Liver (tissue), 9 donors: ENCODE data around the gene PAPPA. TPM values are rescaled to one million over a fixed set of nuclear protein-coding genes. Genes with fewer than 3 reads are reported as not detected.

Experiments
- DNase-seq: peaks from one replicate; pipeline ENCODE4 v3.0.0-alpha.2; 2017; ENCODE audit warnings: low spot score
- H3K27ac ChIP-seq, 2 donors: one replicate each; pipeline ENCODE4 v1.7.0; 2013; ENCODE audit warnings: inconsistent platforms in 2 of 2, low read length in 2 of 2, control low read depth in 1 of 2, low read depth in 1 of 2, mild to moderate bottlenecking in 1 of 2
- H3K27me3 ChIP-seq, 4 donors: one replicate each; pipeline versions ENCODE4 v1.6.1 to v1.7.0; 2013; ENCODE audit warnings: low read length in 3 of 4, inconsistent platforms in 1 of 4, mild to moderate bottlenecking in 1 of 4, moderate library complexity in 1 of 4; ENCODE audit not compliant: control insufficient read depth in 4 of 4, insufficient read depth in 4 of 4
- H3K36me3 ChIP-seq, 4 donors: one replicate each; pipeline versions ENCODE4 v1.6.1 to v1.7.0; 2013; ENCODE audit warnings: low read length in 3 of 4, mild to moderate bottlenecking in 3 of 4, low read depth in 1 of 4, moderate library complexity in 1 of 4; ENCODE audit not compliant: control insufficient read depth in 4 of 4, insufficient read depth in 3 of 4
- H3K4me1 ChIP-seq, 4 donors: one replicate each; pipeline versions ENCODE4 v1.6.1 to v1.7.0; 2013; ENCODE audit warnings: low read length in 3 of 4, mild to moderate bottlenecking in 3 of 4, moderate library complexity in 1 of 4; ENCODE audit not compliant: control insufficient read depth in 4 of 4, insufficient read depth in 4 of 4
- H3K4me3 ChIP-seq, 3 donors: one replicate each; pipeline versions ENCODE4 v1.6.1 to v1.7.0; 2013; ENCODE audit warnings: low read length in 3 of 3, control low read depth in 1 of 3, low read depth in 1 of 3, mild to moderate bottlenecking in 1 of 3
- H3K9ac ChIP-seq, 2 donors: one replicate each; pipeline ENCODE4 v1.7.0; 2013; ENCODE audit warnings: low read length in 2 of 2, mild to moderate bottlenecking in 2 of 2, moderate library complexity in 2 of 2, control low read depth in 1 of 2, low read depth in 1 of 2
- H3K9me3 ChIP-seq, 4 donors: one replicate each; pipeline versions ENCODE4 v1.6.1 to v1.7.0; 2013; ENCODE audit warnings: low read length in 3 of 4; ENCODE audit not compliant: control insufficient read depth in 4 of 4
- ATF3 ChIP-seq: IDR thresholded peaks from 2 replicates; pipeline ENCODE4 v1.6.1; 2016; ENCODE audit warnings: antibody characterized with exemption
- CTCF ChIP-seq: fragments of 150-350 bp; IDR thresholded peaks from 2 replicates; pipeline ENCODE4 v1.5.1; 2017; ENCODE audit warnings: improper control_type of control experiment, low read depth, low read length; ENCODE audit not compliant: missing input control
- EGR1 ChIP-seq, 2 donors: IDR thresholded peaks; 2 replicates each; pipeline ENCODE4 v1.6.1; 2016 to 2018; ENCODE audit warnings: antibody characterized with exemption in 2 of 2, low read depth in 2 of 2
- FOXA1 ChIP-seq: IDR thresholded peaks from 2 replicates; pipeline ENCODE4 v1.6.1; 2016; ENCODE audit warnings: antibody characterized with exemption
- FOXA2 ChIP-seq: IDR thresholded peaks from 2 replicates; pipeline ENCODE4 v1.6.1; 2016; ENCODE audit warnings: antibody characterized with exemption
- GABPA ChIP-seq, 2 donors: IDR thresholded peaks in 1 of 2; conservative IDR thresholded peaks in 1 of 2; 2 replicates each; pipeline ENCODE4 v1.6.1; 2016; ENCODE audit warnings: antibody characterized with exemption in 2 of 2, mild to moderate bottlenecking in 1 of 2, moderate library complexity in 1 of 2
- HNF4A ChIP-seq, 2 donors: conservative IDR thresholded peaks; 2 replicates each; pipeline ENCODE4 v1.6.1; 2016; ENCODE audit warnings: antibody characterized with exemption in 2 of 2, mild to moderate bottlenecking in 2 of 2
- HNF4G ChIP-seq: IDR thresholded peaks from 2 replicates; pipeline ENCODE4 v1.6.1; 2016; ENCODE audit warnings: antibody characterized with exemption
- MAX ChIP-seq: IDR thresholded peaks from 2 replicates; pipeline ENCODE4 v1.6.1; 2016; ENCODE audit warnings: antibody characterized with exemption
- NR2F2 ChIP-seq: IDR thresholded peaks from 2 replicates; pipeline ENCODE4 v1.6.1; 2016; ENCODE audit warnings: antibody characterized with exemption
- RAD21 ChIP-seq, 2 donors: IDR thresholded peaks; 2 replicates each; pipeline ENCODE4 v1.6.1; 2016; ENCODE audit warnings: antibody characterized with exemption in 2 of 2, mild to moderate bottlenecking in 2 of 2
- RXRA ChIP-seq, 2 donors: IDR thresholded peaks; 2 replicates each; pipeline ENCODE4 v1.6.1; 2017 to 2018; ENCODE audit warnings: antibody characterized with exemption in 2 of 2, mild to moderate bottlenecking in 1 of 2
- SP1 ChIP-seq: IDR thresholded peaks from 2 replicates; pipeline ENCODE4 v1.6.1; 2018; ENCODE audit warnings: antibody characterized with exemption, mild to moderate bottlenecking
- TAF1 ChIP-seq: conservative IDR thresholded peaks from 2 replicates; pipeline ENCODE4 v1.6.1; 2016; ENCODE audit warnings: antibody characterized with exemption, mild to moderate bottlenecking
- YY1 ChIP-seq: IDR thresholded peaks from 2 replicates; pipeline ENCODE4 v1.6.1; 2016; ENCODE audit warnings: antibody characterized with exemption, mild to moderate bottlenecking
- ZBTB33 ChIP-seq: IDR thresholded peaks from 2 replicates; pipeline ENCODE4 v1.6.1; 2016; ENCODE audit warnings: antibody characterized with exemption
- WGBS: extraction: QIAGEN DNeasy Blood & Tissue Kit; methylation state at CpG from one replicate; pipeline ENCODE4 v1.1.7; 2013; 5-methylcytosine and 5-hydroxymethylcytosine counted together
- polyA plus RNA-seq, 2 donors: library from polyadenylated mRNA; stranded (reverse) in 1 of 2; unstranded in 1 of 2; fragments of 200-250 nt in 1 of 2; fragments of >200 nt in 1 of 2; fragmentation: Nextera tagmentation in 1 of 2; extraction: Ambion mirVana in 1 of 2; gene quantifications; one replicate each; pipeline versions ENCODE4 v1.2.1 to v1.2.3, GENCODE V29; 2013 to 2015
- total RNA-seq, 2 donors: library from RNA; depleted of rRNA; stranded (reverse); fragments of >200 nt; gene quantifications; one replicate each; pipeline ENCODE4 v1.2.3, GENCODE V29; 2014
- donor health status: healthy.
- donor health status: healthy.
- donor health status: healthy.
- donor health status: healthy.
- donor health status: healthy.

The PAPPA gene
- total and polyA plus RNA-seq, 4 donors: 0.03 to 0.33 (median 0.20) TPM

- TF ChIP-seq FOXA1: no peak
- TF ChIP-seq RXRA (IDR thresholded peaks at IDR 0.05): no peak
- TF ChIP-seq NR2F2: no peak
- no peak for TF ChIP-seq RAD21 (IDR thresholded peaks at IDR 0.05)
Observed at GRCh38 chr9:116232424-116233159, 79.0 kb downstream of the PAPPA start (continued).

GRCh38 chr9:116233160-116233530 is 79.6 kb downstream of the PAPPA start:
- Histone ChIP-seq H3K36me3 (no peaks in the 10 kb centered on the region), H3K27ac (no peak overlapping the region), H3K27me3 (peaks cover 0 to 4% (median 0%) of the 10 kb centered on the region in 4 donors), H3K9me3 (no peaks in the 10 kb centered on the region), H3K9ac (no peak overlapping the region), H3K4me3 (no peak overlapping the region), H3K4me1 (no peaks in the 10 kb centered on the region)
- WGBS: 90% methylated on average over 3 of the region's 3 CpGs
- no peak for DNase-seq
- TF ChIP-seq FOXA2 (no peak), SP1 (no peak), MAX (no peak), RAD21 (IDR thresholded peaks at IDR 0.05) (no peak), FOXA1 (no peak), CTCF (no peak), TAF1 (no peak), RXRA (IDR thresholded peaks at IDR 0.05) (no peak), ZBTB33 (no peak), YY1 (no peak)

- Histone ChIP-seq H3K9me3 (no peaks in the 10 kb centered on the region), H3K4me3 (no peak overlapping the region), H3K9ac (no peak overlapping the region), H3K27me3 (peaks cover 0 to 4% (median 0%) of the 10 kb centered on the region in 4 donors), H3K36me3 (no peaks in the 10 kb centered on the region), H3K4me1 (no peaks in the 10 kb centered on the region), H3K27ac (no peak overlapping the region)
- no peak for DNase-seq
- WGBS: 67% methylated on average over 4 of the region's 4 CpGs
- TF ChIP-seq FOXA1: no peak
- TF ChIP-seq ATF3: no peak
- no peak for TF ChIP-seq TAF1
- no peak for TF ChIP-seq HNF4G
- TF ChIP-seq NR2F2: no peak
- TF ChIP-seq GABPA (IDR thresholded peaks at IDR 0.05 in 1 of 2, conservative IDR thresholded peaks at IDR 0.05 in 1 of 2): no peak
- TF ChIP-seq SP1: no peak
- TF ChIP-seq MAX: no peak
- no peak for TF ChIP-seq HNF4A (conservative IDR thresholded peaks at IDR 0.05)
- TF ChIP-seq EGR1 (IDR thresholded peaks at IDR 0.05; ENCODE audit: low read depth in 2 of 2): no peak
Observed at GRCh38 chr9:116234081-116234480, 80.5 kb downstream of the PAPPA start.
